Osteoblast (primary cell): ENCODE measurements around the gene TXLNB. TPM values are rescaled to one million over a fixed set of nuclear protein-coding genes. Genes with fewer than 3 reads are reported as not detected.
A peak's percentile ranks its signal among the peaks of the same experiment; 100 is the strongest.

ENCODE experiments used
- DNase-seq: peaks from one replicate; pipeline ENCODE4 v3.0.0; 2011; ENCODE audit warnings: low spot score, mixed read lengths; ENCODE audit not compliant: insufficient read length; ENCODE audit errors: missing footprints
- H2AFZ ChIP-seq: 2 replicates; pipeline ENCODE4 v1.6.0; 2011; ENCODE audit warnings: mild to moderate bottlenecking, low read length
- H3K27ac ChIP-seq: 2 replicates; pipeline ENCODE4 v1.5.1; 2011; ENCODE audit warnings: mild to moderate bottlenecking, low read depth, low read length, moderate library complexity
- H3K27me3 ChIP-seq: 2 replicates; pipeline ENCODE4 v1.6.0; 2012; ENCODE audit warnings: mild to moderate bottlenecking, control low read depth, inconsistent platforms, low read length, moderate library complexity; ENCODE audit not compliant: insufficient read depth
- H3K36me3 ChIP-seq: 2 replicates; pipeline ENCODE4 v1.5.1; 2011; ENCODE audit warnings: mild to moderate bottlenecking, low read length, control low read depth, moderate library complexity; ENCODE audit not compliant: insufficient read depth
- H3K4me1 ChIP-seq: 2 replicates; pipeline ENCODE4 v1.5.1; 2011; ENCODE audit warnings: mild to moderate bottlenecking, low read length, control low read depth, moderate library complexity; ENCODE audit not compliant: insufficient read depth
- H3K4me2 ChIP-seq: 2 replicates; pipeline ENCODE4 v1.6.0; 2011; ENCODE audit warnings: mild to moderate bottlenecking, low read length; ENCODE audit not compliant: insufficient read depth
- H3K4me3 ChIP-seq: fragments of 200-600 bp; sonication (generic); 3 replicates; pipeline ENCODE4 v1.5.1; 2012; ENCODE audit warnings: mild to moderate bottlenecking, low read length, inconsistent platforms; ENCODE audit not compliant: insufficient read depth
- H3K79me2 ChIP-seq: 2 replicates; pipeline ENCODE4 v1.6.0; 2012; ENCODE audit warnings: mild to moderate bottlenecking, low read length, control low read depth, inconsistent platforms; ENCODE audit not compliant: insufficient read depth
- H3K9me3 ChIP-seq: 2 replicates; pipeline ENCODE4 v1.5.1; 2011; ENCODE audit warnings: low read depth, low read length, control low read depth
- H4K20me1 ChIP-seq: 2 replicates; pipeline ENCODE4 v1.6.0; 2012; ENCODE audit warnings: mild to moderate bottlenecking, low read length, control low read depth; ENCODE audit not compliant: insufficient read depth
- CTCF ChIP-seq: IDR thresholded peaks from 2 replicates; pipeline ENCODE4 v1.5.1; 2011; ENCODE audit warnings: mild to moderate bottlenecking, low read depth, low read length, moderate library complexity; ENCODE audit errors: extremely low read depth
- total RNA-seq: library from RNA; depleted of rRNA; stranded (reverse); fragments of >200 nt; gene quantifications from 2 replicates; pipeline ENCODE4 v1.2.3, GENCODE V29; 2012

The TXLNB gene
- total RNA-seq, 1 donor, result 1.8 TPM

GRCh38 chr6:139330826-139331500 lies 39.2 kb upstream of the TXLNB start:
- DNase-seq, result no peak
- peak overlapping the region; percentile 43 for H2AFZ ChIP-seq
- H4K20me1 ChIP-seq, result no peaks in the 10 kb centered on the region
- no peak overlapping the region for H3K4me2 ChIP-seq
- H3K4me1 ChIP-seq, result peaks cover 8% of the 10 kb centered on the region
- TF ChIP-seq CTCF, result no peak
- no peaks in the 10 kb centered on the region for H3K36me3 ChIP-seq
- no peaks in the 10 kb centered on the region for H3K79me2 ChIP-seq
- H3K9me3 ChIP-seq, result no peaks in the 10 kb centered on the region
- H3K4me3 ChIP-seq, result no peak overlapping the region
- H3K27me3 ChIP-seq, result no peaks in the 10 kb centered on the region
- H3K27ac ChIP-seq, result no peak overlapping the region

GRCh38 chr6:139330306-139330705 lies 38.5 kb upstream of the TXLNB start:
- no peak overlapping the region for H3K4me2 ChIP-seq
- H3K4me3 ChIP-seq, result no peak overlapping the region
- H3K36me3 ChIP-seq, result no peaks in the 10 kb centered on the region
- no peak overlapping the region for H3K27ac ChIP-seq
- H4K20me1 ChIP-seq, result no peaks in the 10 kb centered on the region
- no peak for DNase-seq
- peaks cover 5% of the 10 kb centered on the region for H3K4me1 ChIP-seq
- no peaks in the 10 kb centered on the region for H3K79me2 ChIP-seq
- H3K9me3 ChIP-seq, result no peaks in the 10 kb centered on the region
- H2AFZ ChIP-seq, result no peak overlapping the region
- no peaks in the 10 kb centered on the region for H3K27me3 ChIP-seq
- no peak for TF ChIP-seq CTCF

GRCh38 chr6:139329224-139329623 lies 37.4 kb upstream of the TXLNB start:
- no peak for DNase-seq
- Histone ChIP-seq H3K4me2 (no peak overlapping the region), H3K79me2 (no peaks in the 10 kb centered on the region)

GRCh38 chr6:139327038-139327437 lies 35.2 kb upstream of the TXLNB start:
- Histone ChIP-seq H4K20me1 (no peaks in the 10 kb centered on the region), H3K9me3 (no peaks in the 10 kb centered on the region), H3K27me3 (no peaks in the 10 kb centered on the region), H3K4me1 (no peaks in the 10 kb centered on the region), H3K4me3 (no peak overlapping the region), H3K4me2 (no peak overlapping the region), H3K36me3 (no peaks in the 10 kb centered on the region), H3K79me2 (no peaks in the 10 kb centered on the region), H2AFZ (no peak overlapping the region), H3K27ac (no peak overlapping the region)
- no peak for DNase-seq
- TF ChIP-seq CTCF, result no peak

More at GRCh38 chr6:139329224-139329623, 37.4 kb upstream of the TXLNB start:
- Histone ChIP-seq H2AFZ (no peak overlapping the region), H3K4me3 (no peak overlapping the region), H3K4me1 (no peaks in the 10 kb centered on the region), H3K9me3 (no peaks in the 10 kb centered on the region), H3K36me3 (no peaks in the 10 kb centered on the region), H3K27me3 (no peaks in the 10 kb centered on the region), H3K27ac (no peak overlapping the region), H4K20me1 (no peaks in the 10 kb centered on the region)
- no peak for TF ChIP-seq CTCF
